ENCODE results near the gene TYMS.

Gene TYMS

DNA sequence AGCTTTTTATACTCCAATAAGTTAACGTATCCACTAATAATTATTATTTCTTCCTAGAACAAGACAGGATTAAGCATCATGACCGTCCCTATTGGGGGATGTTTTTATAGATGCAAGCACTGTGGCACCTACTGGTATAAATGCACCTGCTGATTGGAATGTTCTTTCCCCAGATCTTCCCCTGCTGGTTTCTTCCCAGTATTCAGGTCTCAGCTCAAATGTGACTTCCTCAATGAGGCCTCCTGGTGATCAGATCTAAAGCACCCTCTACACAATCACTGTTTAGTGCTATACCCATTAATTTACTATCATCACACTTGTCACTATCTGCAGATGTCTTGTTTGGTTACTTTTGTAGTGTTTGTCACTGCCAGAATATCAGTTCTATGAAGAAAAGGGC is 3.9 kb upstream of the TYMS start:
- TF ChIP-seq, protein P1, sequence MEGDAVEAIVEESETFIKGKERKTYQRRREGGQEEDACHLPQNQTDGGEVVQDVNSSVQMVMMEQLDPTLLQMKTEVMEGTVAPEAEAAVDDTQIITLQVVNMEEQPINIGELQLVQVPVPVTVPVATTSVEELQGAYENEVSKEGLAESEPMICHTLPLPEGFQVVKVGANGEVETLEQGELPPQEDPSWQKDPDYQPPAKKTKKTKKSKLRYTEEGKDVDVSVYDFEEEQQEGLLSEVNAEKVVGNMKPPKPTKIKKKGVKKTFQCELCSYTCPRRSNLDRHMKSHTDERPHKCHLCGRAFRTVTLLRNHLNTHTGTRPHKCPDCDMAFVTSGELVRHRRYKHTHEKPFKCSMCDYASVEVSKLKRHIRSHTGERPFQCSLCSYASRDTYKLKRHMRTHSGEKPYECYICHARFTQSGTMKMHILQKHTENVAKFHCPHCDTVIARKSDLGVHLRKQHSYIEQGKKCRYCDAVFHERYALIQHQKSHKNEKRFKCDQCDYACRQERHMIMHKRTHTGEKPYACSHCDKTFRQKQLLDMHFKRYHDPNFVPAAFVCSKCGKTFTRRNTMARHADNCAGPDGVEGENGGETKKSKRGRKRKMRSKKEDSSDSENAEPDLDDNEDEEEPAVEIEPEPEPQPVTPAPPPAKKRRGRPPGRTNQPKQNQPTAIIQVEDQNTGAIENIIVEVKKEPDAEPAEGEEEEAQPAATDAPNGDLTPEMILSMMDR (IDR thresholded peaks at IDR 0.05; ENCODE audit: extremely low read depth, insufficient read depth, missing control alignments), result no peak
- DNase-seq (ENCODE audit: low spot score), result no peak
- in situ Hi-C loops (cut with MboI; ENCODE audit: low pct_unique_long_range_greater_than_20kb, low sequenced_read_pairs, unreplicated experiment), result no loop called here

DNA sequence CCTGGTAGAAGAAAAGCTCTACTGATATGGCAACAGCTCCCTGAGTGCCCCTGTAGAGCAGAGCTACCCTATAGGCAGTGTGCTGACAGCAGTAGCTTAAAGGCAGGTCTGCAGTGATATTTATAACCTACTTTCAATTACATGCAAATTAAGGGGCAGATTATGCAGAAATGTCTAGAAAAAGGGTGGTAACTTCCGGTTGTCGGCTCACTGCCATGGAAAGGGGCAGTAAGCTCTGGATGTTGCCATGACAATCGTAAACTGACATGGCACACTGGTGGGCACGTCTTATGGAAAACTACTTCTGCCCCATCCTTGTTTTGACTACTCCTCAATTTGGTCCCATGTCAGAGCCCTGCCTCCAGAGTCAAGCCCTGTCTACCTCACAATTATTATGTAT is 2.9 kb upstream of the TYMS start:
- in situ Hi-C loops (cut with MboI; ENCODE audit: low pct_unique_long_range_greater_than_20kb, low sequenced_read_pairs, unreplicated experiment), result no loop called here
- TF ChIP-seq, protein P1 (IDR thresholded peaks at IDR 0.05; ENCODE audit: extremely low read depth, insufficient read depth, missing control alignments), result no peak
- no peak for DNase-seq (ENCODE audit: low spot score)

DNA sequence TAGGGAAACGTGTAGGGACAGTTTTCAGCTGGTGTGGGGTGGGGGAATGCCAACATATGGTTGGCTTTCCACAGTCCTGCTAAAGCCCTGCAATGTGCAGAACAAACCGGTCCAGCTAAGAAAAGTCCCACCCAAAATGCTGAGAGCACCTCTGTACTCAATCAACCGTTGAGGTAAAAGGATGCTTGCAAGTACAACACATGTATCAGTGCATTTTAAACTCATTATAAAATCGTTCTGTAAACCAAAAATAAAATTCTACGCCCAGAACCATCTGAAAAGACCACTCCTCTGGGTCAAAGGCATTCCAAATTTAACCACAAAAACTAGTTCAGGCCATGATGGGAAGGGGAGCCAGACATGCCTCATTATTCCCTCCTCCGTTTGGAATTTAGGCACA is 2.0 kb upstream of the TYMS start:
- TF ChIP-seq, protein P1 (IDR thresholded peaks at IDR 0.05; ENCODE audit: extremely low read depth, insufficient read depth, missing control alignments), result no peak
- no peak for DNase-seq (ENCODE audit: low spot score)
- in situ Hi-C loops (cut with MboI; ENCODE audit: low pct_unique_long_range_greater_than_20kb, low sequenced_read_pairs, unreplicated experiment), result no loop called here

DNA sequence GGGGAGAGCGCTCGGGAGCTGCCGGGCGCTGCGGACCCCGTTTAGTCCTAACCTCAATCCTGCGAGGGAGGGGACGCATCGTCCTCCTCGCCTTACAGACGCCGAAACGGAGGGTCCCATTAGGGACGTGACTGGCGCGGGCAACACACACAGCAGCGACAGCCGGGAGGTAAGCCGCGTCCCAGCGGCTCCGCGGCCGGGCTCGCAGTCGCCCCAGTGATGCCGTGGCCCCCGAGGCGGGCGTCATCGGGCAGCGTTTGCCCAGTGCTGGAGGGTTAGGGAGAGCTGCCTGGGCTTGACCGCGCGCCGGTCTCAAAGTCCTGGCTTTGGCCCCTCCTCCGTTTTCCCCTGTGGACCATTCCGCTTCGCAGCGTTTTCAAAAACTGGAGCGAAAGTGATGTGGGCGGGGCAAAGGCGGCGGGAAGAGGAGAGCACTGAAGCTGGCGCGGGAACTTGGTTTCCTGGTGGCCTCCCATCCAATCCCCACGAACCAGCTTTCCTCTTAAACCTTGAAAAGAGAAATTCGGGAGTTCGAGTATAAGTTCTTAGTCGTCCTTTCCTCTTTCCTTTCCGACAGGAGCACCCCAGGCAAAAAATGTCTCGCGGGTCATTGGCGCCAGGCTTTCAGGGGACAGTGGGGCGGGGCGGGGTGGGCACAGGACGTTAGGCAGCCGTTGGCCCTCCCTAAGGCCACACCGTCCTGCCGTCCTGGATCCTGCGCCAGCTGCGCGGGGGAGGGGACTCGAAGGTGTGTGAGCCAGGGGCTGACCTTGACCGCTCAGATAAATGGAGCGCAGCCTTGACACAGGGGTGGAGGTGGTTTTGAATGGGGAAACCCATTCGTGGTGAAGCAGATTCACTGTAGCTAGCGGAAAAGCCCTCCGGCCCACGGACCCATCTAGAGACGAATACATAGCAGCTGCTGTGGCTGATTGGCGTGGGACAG is 821 bp downstream of the TYMS start:
- in situ Hi-C loops (cut with MboI; ENCODE audit: low pct_unique_long_range_greater_than_20kb, low sequenced_read_pairs, unreplicated experiment), result no loop called here
- TF ChIP-seq, protein P1 (IDR thresholded peaks at IDR 0.05; ENCODE audit: extremely low read depth, insufficient read depth, missing control alignments), result no peak
- peak; percentile 82 for DNase-seq (ENCODE audit: low spot score)

DNA sequence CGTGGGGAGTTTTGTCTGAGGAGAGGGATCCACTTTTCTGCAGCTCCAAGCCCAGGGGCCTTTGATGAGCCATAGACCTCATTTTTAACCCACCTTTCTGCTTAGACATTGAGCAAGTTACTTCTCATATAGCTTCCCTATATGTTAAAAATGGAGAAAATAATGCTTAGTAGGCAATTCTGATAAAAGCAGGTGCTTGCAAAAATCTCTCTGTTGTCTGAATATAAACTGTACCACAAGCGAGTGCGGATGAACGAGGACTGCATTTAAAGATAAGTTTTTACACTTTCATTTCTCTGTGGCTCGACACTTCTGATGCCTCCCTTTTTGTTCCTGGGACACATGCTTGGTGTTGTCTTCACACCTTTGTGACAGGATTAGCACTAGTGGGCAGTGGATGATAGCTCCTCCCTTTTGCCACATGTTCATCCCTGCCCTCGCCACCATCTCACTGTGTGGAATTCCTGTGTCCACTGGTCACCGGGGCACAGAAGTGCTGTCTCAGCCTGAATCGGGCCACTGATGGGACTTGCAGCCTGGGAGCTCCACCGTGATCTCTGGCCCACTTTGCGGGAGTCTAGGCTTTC is 1.6 kb downstream of the TYMS start:
- TF ChIP-seq, protein P1 (IDR thresholded peaks at IDR 0.05; ENCODE audit: extremely low read depth, insufficient read depth, missing control alignments), result no peak
- DNase-seq (ENCODE audit: low spot score), result no peak
- in situ Hi-C loops (cut with MboI; ENCODE audit: low pct_unique_long_range_greater_than_20kb, low sequenced_read_pairs, unreplicated experiment), result no loop called here

DNA sequence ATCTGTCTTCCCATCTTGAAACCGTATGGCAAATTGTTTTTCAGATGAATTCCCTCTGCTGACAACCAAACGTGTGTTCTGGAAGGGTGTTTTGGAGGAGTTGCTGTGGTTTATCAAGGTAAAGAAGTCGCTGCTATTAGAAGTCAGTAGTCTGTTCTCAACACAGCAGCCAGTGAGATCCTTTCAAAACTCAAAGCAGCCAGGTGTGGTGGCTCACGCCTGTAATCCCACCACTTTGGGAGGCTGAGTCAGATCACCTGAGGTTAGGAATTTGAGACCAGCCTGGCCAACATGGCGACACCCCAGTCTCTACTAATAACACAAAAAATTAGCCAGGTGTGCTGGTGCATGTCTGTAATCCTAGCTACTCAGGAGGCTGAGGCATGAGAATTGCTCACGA is 2.1 kb downstream of the TYMS start:
- in situ Hi-C loops (cut with MboI; ENCODE audit: low pct_unique_long_range_greater_than_20kb, low sequenced_read_pairs, unreplicated experiment), result no loop called here
- DNase-seq (ENCODE audit: low spot score), result no peak
- TF ChIP-seq, protein P1 (IDR thresholded peaks at IDR 0.05; ENCODE audit: extremely low read depth, insufficient read depth, missing control alignments), result no peak
